Stomach (tissue), 9 donors: ENCODE data around the gene NOC2L. TPM values are rescaled to one million over a fixed set of nuclear protein-coding genes. Genes with fewer than 3 reads are reported as not detected.

Experiments used
- DNase-seq, 2 donors: peaks; one replicate each; pipeline versions ENCODE4 v3.0.0 to v3.0.0-alpha.2; 2013 to 2019
- H3K27ac ChIP-seq, 5 donors: fragments of 200-600 bp in 4 of 5; sonication (generic) in 4 of 5; one replicate each; pipeline ENCODE4 v1.5.1; 2013 to 2019; ENCODE audit warnings: mild to moderate bottlenecking in 1 of 5, moderate library complexity in 1 of 5
- H3K27me3 ChIP-seq, 3 donors: fragments of 200-600 bp; sonication (generic); one replicate each; pipeline ENCODE4 v1.5.1; 2017 to 2019; ENCODE audit warnings: mixed run types in 1 of 3
- H3K36me3 ChIP-seq, 4 donors: fragments of 200-600 bp; sonication (generic); 1 replicate in 3 of 4; 2 replicates in 1 of 4; pipeline ENCODE4 v1.5.1; 2016 to 2019
- H3K4me1 ChIP-seq, 4 donors: fragments of 200-600 bp; sonication (generic); one replicate each; pipeline ENCODE4 v1.5.1; 2016 to 2019
- H3K4me3 ChIP-seq, 4 donors: fragments of 200-600 bp; sonication (generic) in 3 of 4; one replicate each; pipeline ENCODE4 v1.5.1; 2016 to 2019; ENCODE audit warnings: mild to moderate bottlenecking in 1 of 4
- H3K9me3 ChIP-seq, 4 donors: fragments of 200-600 bp; sonication (generic); one replicate each; pipeline ENCODE4 v1.5.1; 2016 to 2019
- CTCF ChIP-seq, 7 experiments: fragments of 450-650 bp in 4 of 7; fragments of 200-600 bp in 3 of 7; sonication (generic) in 3 of 7; IDR thresholded peaks; one replicate each; pipeline ENCODE4 v1.5.1; 2016 to 2019; ENCODE audit warnings: antibody characterized with exemption in 7 of 7, control low read depth in 2 of 7, mild to moderate bottlenecking in 1 of 7
- EP300 ChIP-seq: sonication (generic); formaldehyde crosslinking; IDR thresholded peaks from one replicate; pipeline ENCODE4 v1.6.1; 2017; ENCODE audit warnings: antibody characterized with exemption
- POLR2A ChIP-seq, 4 donors: fragments of 450-650 bp; IDR thresholded peaks; one replicate each; pipeline ENCODE4 v1.6.1; 2016; ENCODE audit warnings: antibody characterized with exemption in 4 of 4, control low read depth in 2 of 4, mild to moderate bottlenecking in 1 of 4, moderate library complexity in 1 of 4
- POLR2AphosphoS5 ChIP-seq, 3 donors: sonication (generic); formaldehyde crosslinking; IDR thresholded peaks; one replicate each; pipeline ENCODE4 v1.6.1; 2016; ENCODE audit warnings: antibody characterized with exemption in 3 of 3
- WGBS, 5 donors: extraction: QIAGEN DNeasy Blood & Tissue Kit in 3 of 5; methylation state at CpG; one replicate each; pipeline versions ENCODE4 v1.1.5 to v1.1.7; 2013 to 2018; 5-methylcytosine and 5-hydroxymethylcytosine counted together
- intact Hi-C: fragments of 100-400 bp; cut with DNase I; formaldehyde crosslinking; loops from one replicate; pipeline ENCODE4 v1.15.1; 2023; ENCODE audit warnings: low total_unique reads
- polyA plus RNA-seq, 3 donors: library from polyadenylated mRNA; stranded (reverse); fragments of 200-250 nt; gene quantifications; one replicate each; pipeline ENCODE4 v1.2.3, GENCODE V29; 2013
- total RNA-seq, 5 donors: library from RNA; depleted of rRNA; stranded (reverse); fragments of >200 nt; gene quantifications; one replicate each; pipeline versions ENCODE4 v1.1.0 to v1.2.3, GENCODE V29; 2014 to 2016
- donor health status: healthy with polysubstance abuse.
- donor health status: Bipolar disorder and iron deficiency.
- donor health status: healthy.

NOC2L gene
- total and polyA plus RNA-seq, 8 donors: 30.4 to 69.2 (median 45.2) TPM

GRCh38 chr1:961132-961669, 2.1 kb upstream of the NOC2L start:
- TF ChIP-seq CTCF (IDR thresholded peaks at IDR 0.05) (no peak), EP300 (no peak), POLR2A (IDR thresholded peaks at IDR 0.05) (no peak), POLR2AphosphoS5 (IDR thresholded peaks at IDR 0.05) (no peak)
- Histone ChIP-seq H3K9me3 (no peaks in the 10 kb centered on the region), H3K4me3 (peak overlapping the region; percentile 99 to 100 (median 100)), H3K36me3 (peaks cover 20 to 43% (median 34%) of the 10 kb centered on the region in 4 donors), H3K27ac (peak overlapping the region in 2 of 5 donors; percentile 72 to 80), H3K27me3 (peaks cover 0 to 7% (median 0%) of the 10 kb centered on the region in 3 donors), H3K4me1 (peaks cover 35 to 54% (median 51%) of the 10 kb centered on the region in 4 donors)
- intact Hi-C loops: no loop called here
- no peak for DNase-seq
- WGBS, 5 donors: 35 to 87% (median 51%) methylated on average over 3 to 56 of the region's 56 CpGs

GRCh38 chr1:960363-961131, 1.5 kb upstream of the NOC2L start, which contains the start of gene KLHL17:
KLHL17 (plus strand) TSS chr1:960584; CDS start chr1:960694, 110 bp downstream.
- peaks cover 29 to 47% (median 44%) of the 10 kb centered on the region in 4 donors for H3K4me1 ChIP-seq
- peaks cover 0 to 6% (median 0%) of the 10 kb centered on the region in 3 donors for H3K27me3 ChIP-seq
- TF ChIP-seq POLR2AphosphoS5 (IDR thresholded peaks at IDR 0.05) (no peak), EP300 (no peak)
- intact Hi-C loops: no loop called here
- no peaks in the 10 kb centered on the region for H3K9me3 ChIP-seq
- H3K4me3 ChIP-seq: peak within 1 kb of the TSS; percentile 99 to 100 (median 100)
- peaks cover 26 to 49% (median 41%) of the 10 kb centered on the region in 4 donors for H3K36me3 ChIP-seq
- 0 to 3% (median 1%) methylated on average over 26 to 108 of the region's 109 CpGs for WGBS, 5 donors
- peak; percentile 80 to 88 for DNase-seq
- H3K27ac ChIP-seq: peak within 1 kb of the TSS in 2 of 5 donors; percentile 72 to 80

- no peaks in the 10 kb centered on the region for H3K9me3 ChIP-seq
- WGBS, 5 donors: 17 to 26% (median 22%) methylated on average over 23 to 57 of the region's 57 CpGs
- peaks cover 33 to 53% (median 46%) of the 10 kb centered on the region in 4 donors for H3K36me3 ChIP-seq
- peak overlapping the region in 2 of 5 donors; percentile 72 to 80 for H3K27ac ChIP-seq
- peaks cover 29 to 45% (median 43%) of the 10 kb centered on the region in 4 donors for H3K4me1 ChIP-seq
- H3K4me3 ChIP-seq: peak overlapping the region; percentile 99 to 100 (median 100)
- intact Hi-C loops: no loop called here
- no peak for DNase-seq
- H3K27me3 ChIP-seq: peaks cover 0 to 6% (median 0%) of the 10 kb centered on the region in 3 donors
- TF ChIP-seq POLR2AphosphoS5 (IDR thresholded peaks at IDR 0.05): no peak
- TF ChIP-seq CTCF (IDR thresholded peaks at IDR 0.05): no peak
- TF ChIP-seq EP300: no peak
- TF ChIP-seq POLR2A (IDR thresholded peaks at IDR 0.05): no peak
Measured at GRCh38 chr1:959731-960362, 791 bp upstream of the NOC2L start.

GRCh38 chr1:956636-957035, 2.4 kb downstream of the NOC2L start:
- H3K27ac ChIP-seq: no peak overlapping the region
- DNase-seq: no peak
- no peak overlapping the region for H3K4me3 ChIP-seq
- peaks cover 28 to 42% (median 42%) of the 10 kb centered on the region in 4 donors for H3K4me1 ChIP-seq
- TF ChIP-seq CTCF (IDR thresholded peaks at IDR 0.05): no peak
- TF ChIP-seq POLR2A (IDR thresholded peaks at IDR 0.05): no peak
- no peak for TF ChIP-seq EP300
- no peak for TF ChIP-seq POLR2AphosphoS5 (IDR thresholded peaks at IDR 0.05)
- no peaks in the 10 kb centered on the region for H3K9me3 ChIP-seq
- 85 to 96% (median 90%) methylated on average over 6 to 11 of the region's 11 CpGs for WGBS, 5 donors
- intact Hi-C loops: no loop called here
- peaks cover 54 to 58% (median 56%) of the 10 kb centered on the region in 4 donors for H3K36me3 ChIP-seq
- peaks cover 0 to 6% (median 0%) of the 10 kb centered on the region in 3 donors for H3K27me3 ChIP-seq
